ENCODE results near the gene MAD1L1. TPM values are rescaled to one million over a fixed set of nuclear protein-coding genes. Genes with fewer than 3 reads are reported as not detected.

MAD1L1 gene
- total and polyA plus RNA-seq, 3 donors from 2014 or later: 63.1 to 149 (median 94.6) TPM

DNA sequence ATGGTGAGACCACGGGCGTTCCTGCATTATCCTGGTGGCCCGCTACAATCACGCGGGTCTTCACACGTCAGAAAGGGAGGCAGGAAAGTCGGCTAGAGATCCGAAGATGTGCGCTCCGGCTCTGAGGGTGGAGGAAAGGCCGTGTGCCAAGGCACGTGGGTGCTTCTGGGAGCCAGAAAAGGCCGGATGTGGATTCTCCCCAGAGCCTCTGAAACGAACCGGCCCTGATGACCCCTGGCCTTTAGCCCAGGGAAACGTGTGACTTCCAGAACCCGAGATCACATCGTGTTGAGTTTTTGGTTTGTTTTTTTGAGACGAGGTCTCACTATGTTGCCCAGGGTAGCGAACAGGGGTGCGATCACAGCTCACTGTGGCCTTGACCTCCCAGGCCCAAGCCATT, 318.4 kb downstream of the MAD1L1 start:
- no peak overlapping the region for H3K27ac ChIP-seq
- WGBS, 2 donors: 56 to 59% methylated on average over 21 of the region's 21 CpGs
- no peak overlapping the region for H3K4me3 ChIP-seq
- intact Hi-C loops (cut with DNase I; ENCODE audit: low total_unique reads): no loop called here
- no peaks in the 10 kb centered on the region for H3K36me3 ChIP-seq (ENCODE audit: low read depth, missing control alignments)
- H3K9me3 ChIP-seq: no peaks in the 10 kb centered on the region
- DNase-seq: peak; percentile 68
- peaks cover 6% of the 10 kb centered on the region for H3K4me1 ChIP-seq
- no peak for TF ChIP-seq POLR2A (IDR thresholded peaks at IDR 0.05)
- TF ChIP-seq CTCF (IDR thresholded peaks at IDR 0.05): no peak
- no peaks in the 10 kb centered on the region for H3K27me3 ChIP-seq

DNA sequence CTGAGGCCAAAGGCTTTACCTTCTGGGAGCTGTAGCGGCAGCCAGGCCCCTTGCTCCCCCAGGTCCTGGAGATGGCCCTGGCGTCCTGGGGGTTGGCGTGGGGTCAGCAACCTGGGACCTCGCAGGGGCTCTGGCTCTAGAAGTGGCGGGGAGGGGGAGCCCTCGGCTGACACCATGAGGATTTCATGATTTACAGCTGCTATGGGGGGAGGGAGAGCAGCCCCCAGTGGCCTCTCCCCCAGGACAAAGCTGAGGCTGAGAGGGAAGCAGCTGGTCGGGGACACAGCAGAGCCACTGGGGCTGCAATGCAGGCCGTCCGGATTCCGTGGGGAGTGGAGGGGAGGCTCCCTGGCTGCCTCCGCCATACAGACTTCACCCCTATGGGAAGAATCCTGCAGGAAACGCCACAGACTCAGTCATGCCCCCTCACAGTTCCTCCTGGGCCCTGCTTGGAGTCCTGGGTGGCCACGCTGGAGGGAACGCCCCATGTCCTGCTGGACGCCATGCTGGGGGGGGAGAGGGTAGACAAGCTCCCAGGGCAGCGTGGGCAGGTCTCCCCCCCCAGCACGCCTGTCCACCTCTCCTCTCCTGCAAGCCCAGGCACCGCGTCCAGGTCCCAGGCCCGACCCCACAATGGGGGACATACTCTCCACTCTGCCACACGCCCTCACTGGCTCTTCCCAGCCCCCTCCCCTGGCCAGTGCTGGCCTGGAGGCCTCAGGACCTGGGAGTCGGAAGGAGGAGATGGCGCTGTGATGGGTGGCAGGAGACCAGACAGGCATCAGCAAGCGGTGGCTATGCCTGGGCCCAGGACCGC, 319.1 kb downstream of the MAD1L1 start:
- H3K4me3 ChIP-seq: no peak overlapping the region
- no peaks in the 10 kb centered on the region for H3K9me3 ChIP-seq
- TF ChIP-seq POLR2A (IDR thresholded peaks at IDR 0.05) (no peak), CTCF (IDR thresholded peaks at IDR 0.05) (no peak)
- no peaks in the 10 kb centered on the region for H3K27me3 ChIP-seq
- 83 to 87% methylated on average over 9 to 25 of the region's 25 CpGs for WGBS, 2 donors
- H3K27ac ChIP-seq: no peak overlapping the region
- intact Hi-C loops (cut with DNase I; ENCODE audit: low total_unique reads): no loop called here
- peaks cover 6% of the 10 kb centered on the region for H3K4me1 ChIP-seq
- no peak for DNase-seq
- H3K36me3 ChIP-seq (ENCODE audit: low read depth, missing control alignments): no peaks in the 10 kb centered on the region

- no peak for TF ChIP-seq POLR2A (IDR thresholded peaks at IDR 0.05)
- no peak for TF ChIP-seq CTCF (IDR thresholded peaks at IDR 0.05)
- Histone ChIP-seq H3K36me3 (ENCODE audit: low read depth, missing control alignments) (no peaks in the 10 kb centered on the region), H3K9me3 (no peaks in the 10 kb centered on the region), H3K4me3 (no peak overlapping the region), H3K27me3 (no peaks in the 10 kb centered on the region), H3K27ac (no peak overlapping the region), H3K4me1 (peaks cover 6% of the 10 kb centered on the region)
- intact Hi-C loops (cut with DNase I; ENCODE audit: low total_unique reads): no loop called here
- no peak for DNase-seq
- 81 to 87% methylated on average over 12 to 41 of the region's 41 CpGs for WGBS, 2 donors
Measured at GRCh38 chr7:1912593-1913465, 319.9 kb downstream of the MAD1L1 start.

DNA sequence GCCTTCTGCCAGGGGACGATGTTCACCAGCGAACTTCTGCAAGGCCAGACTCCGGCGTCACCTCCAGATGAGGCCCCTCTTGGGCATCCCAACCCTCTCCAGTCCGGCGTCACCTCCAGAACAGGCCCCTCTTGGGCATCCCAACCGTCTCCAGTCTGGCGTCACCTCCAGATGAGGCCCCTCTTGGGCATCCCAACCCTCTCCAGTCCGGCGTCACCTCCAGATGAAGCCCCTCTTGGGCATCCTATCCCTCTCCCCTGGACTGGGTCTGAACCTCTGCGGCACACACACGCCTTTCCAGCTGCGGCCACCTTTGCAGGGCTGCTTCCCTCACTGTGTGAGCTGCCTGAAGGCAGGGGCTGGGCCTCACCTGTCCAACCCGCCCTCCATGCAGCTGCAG, 321.2 kb downstream of the MAD1L1 start:
- Histone ChIP-seq H3K36me3 (ENCODE audit: low read depth, missing control alignments) (no peaks in the 10 kb centered on the region), H3K4me3 (no peak overlapping the region), H3K27me3 (no peaks in the 10 kb centered on the region), H3K4me1 (peaks cover 6% of the 10 kb centered on the region), H3K9me3 (no peaks in the 10 kb centered on the region), H3K27ac (no peak overlapping the region)
- TF ChIP-seq CTCF (IDR thresholded peaks at IDR 0.05) (no peak), POLR2A (IDR thresholded peaks at IDR 0.05) (no peak)
- intact Hi-C loops (cut with DNase I; ENCODE audit: low total_unique reads): no loop called here
- no peak for DNase-seq
- 89 to 90% methylated on average over 10 to 14 of the region's 14 CpGs for WGBS, 2 donors
